Activated B cell treated with CpG ODN at 0.5 μM for 24 hours (primary cell): Measurements from ENCODE around the gene RAP1GAP2. TPM values are rescaled to one million over a fixed set of nuclear protein-coding genes. Genes with fewer than 3 reads are reported as not detected.

ENCODE experiments used
- ATAC-seq: fragments of 200-7000 bp; cut with Tn5 transposase; one replicate; pipeline ENCODE4 v1.10.0; 2021; ENCODE audit warnings: low read depth, mild to moderate bottlenecking, moderate library complexity
- CTCF ChIA-PET: fragments of 350-600 bp; sonication (Branson Sonifier 250); formaldehyde crosslinking; loops from one replicate; lab custom pipeline; 2021; ENCODE audit warnings: antibody characterized with exemption; lab: Charles Lee
- POLR2A ChIA-PET: fragments of 350-600 bp; sonication (Branson Sonifier 250); formaldehyde crosslinking; loops from one replicate; lab custom pipeline; 2021; ENCODE audit warnings: antibody characterized with exemption; lab: Charles Lee
- DNase-seq: peaks from one replicate; pipeline ENCODE4 v3.0.0; 2022
- H3K27ac Mint-ChIP-seq: one replicate; pipeline ENCODE4 v1.8.0; 2020; ENCODE audit warnings: mixed read lengths
- H3K27me3 Mint-ChIP-seq: one replicate; pipeline ENCODE4 v1.8.0; 2021; ENCODE audit warnings: mixed read lengths
- H3K36me3 Mint-ChIP-seq: one replicate; pipeline ENCODE4 v1.8.0; 2021; ENCODE audit warnings: low read depth, mixed read lengths
- H3K4me1 Mint-ChIP-seq: one replicate; pipeline ENCODE4 v1.8.0; 2021; ENCODE audit warnings: mixed read lengths
- H3K4me3 Mint-ChIP-seq: one replicate; pipeline ENCODE4 v1.8.0; 2020; ENCODE audit warnings: mild to moderate bottlenecking, mixed read lengths
- H3K9me3 Mint-ChIP-seq: one replicate; pipeline ENCODE4 v1.8.0; 2020; ENCODE audit warnings: mixed read lengths
- CTCF ChIP-seq: fragments of 200-600 bp; IDR thresholded peaks from one replicate; pipeline ENCODE4 v1.8.0; 2022; ENCODE audit warnings: antibody characterized with exemption, mild to moderate bottlenecking
- intact Hi-C: fragments of 100-400 bp; cut with micrococcal nuclease; formaldehyde crosslinking; loops from one replicate; pipeline ENCODE4 v1.15.1; 2024
- total RNA-seq: library from RNA; stranded (reverse); gene quantifications from 2 replicates; pipeline ENCODE4 v1.2.3, GENCODE V29; 2022

The RAP1GAP2 gene
- total RNA-seq, 1 donor from 2014 or later = 2.6 TPM

GRCh38 chr17:3006801-3007200, 210.6 kb downstream of the RAP1GAP2 start:
- Mint-ChIP-seq H3K36me3 (peaks cover 35% of the 10 kb centered on the region), H3K4me1 (peaks cover 38% of the 10 kb centered on the region), H3K4me3 (no peak overlapping the region), H3K27ac (no peak overlapping the region), H3K9me3 (no peaks in the 10 kb centered on the region), H3K27me3 (no peaks in the 10 kb centered on the region)
- no peak for TF ChIP-seq CTCF
- intact Hi-C loops = no loop called here
- DNase-seq (no peak), ATAC-seq (no peak)
- ChIA-PET POLR2A (interaction anchor here (0.7 kb wide), 1 partner anchor 181 kb away, joined by 3 read pairs; no protein-coding TSS in a partner anchor), CTCF (interaction anchor here (0.9 kb wide), 1 partner anchor 179 kb away, joined by 3 read pairs; no protein-coding TSS in a partner anchor)

GRCh38 chr17:3007651-3008121, 211.4 kb downstream of the RAP1GAP2 start:
- H3K4me3 Mint-ChIP-seq = no peak overlapping the region
- TF ChIP-seq CTCF = no peak
- POLR2A ChIA-PET = interaction anchor here (0.6 kb wide), 1 partner anchor 169 kb away, joined by 3 read pairs; no protein-coding TSS in a partner anchor
- no peaks in the 10 kb centered on the region for H3K27me3 Mint-ChIP-seq
- CTCF ChIA-PET = interaction anchor here (0.9 to 1.3 kb wide), 2 partner anchors 193 to 221 kb away, joined by 3 read pairs; no protein-coding TSS in a partner anchor
- peaks cover 29% of the 10 kb centered on the region for H3K4me1 Mint-ChIP-seq
- DNase-seq = no peak
- intact Hi-C loops = no loop called here
- H3K27ac Mint-ChIP-seq = no peak overlapping the region
- ATAC-seq = no peak
- H3K36me3 Mint-ChIP-seq = peaks cover 38% of the 10 kb centered on the region
- no peaks in the 10 kb centered on the region for H3K9me3 Mint-ChIP-seq

DNA sequence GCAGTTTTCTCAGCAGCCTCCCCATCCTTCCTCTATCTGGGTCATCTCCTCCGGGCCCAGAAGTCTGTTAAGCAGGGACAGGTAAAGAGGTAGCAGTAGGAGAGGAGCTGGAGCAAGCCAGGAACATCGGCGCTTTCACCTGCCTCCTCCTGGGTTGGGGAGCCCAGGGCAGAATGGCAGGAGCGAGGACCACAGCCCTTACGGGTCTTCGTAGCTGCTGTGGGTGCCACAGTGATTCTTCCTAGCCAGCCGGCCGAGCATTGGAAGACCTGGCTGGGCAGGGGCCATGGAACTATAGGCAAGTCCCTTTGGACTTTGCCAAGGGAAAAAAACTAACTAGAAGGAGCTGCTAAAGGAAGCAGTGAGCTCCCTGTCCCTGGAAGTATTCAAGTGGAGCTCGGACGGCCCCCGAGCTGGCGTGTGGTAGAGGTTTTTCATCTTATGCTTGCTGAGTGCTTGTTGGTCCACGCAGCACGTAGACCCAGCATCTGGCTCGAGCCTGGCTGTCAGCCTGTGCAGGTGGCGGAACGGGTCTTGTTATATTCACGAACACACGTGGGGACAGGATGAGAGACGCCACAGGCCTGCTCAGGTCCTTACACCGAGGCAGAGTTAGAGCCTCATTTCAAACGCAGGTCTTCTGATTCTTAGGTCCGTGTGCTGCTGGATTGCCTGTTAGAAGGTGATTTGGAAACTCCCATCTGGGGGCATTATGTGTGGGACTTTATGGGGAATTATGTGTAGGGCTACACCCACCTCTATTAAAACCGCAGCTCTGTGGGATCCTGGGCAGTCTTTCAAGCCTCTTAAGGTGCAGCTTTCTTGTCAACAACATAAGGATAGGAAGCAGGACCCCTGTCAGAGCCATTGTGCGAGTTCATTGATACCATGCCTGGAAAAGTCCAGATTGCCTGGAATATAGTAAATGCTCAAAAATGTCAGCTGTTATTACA, 212.4 kb downstream of the RAP1GAP2 start:
- TF ChIP-seq CTCF = no peak
- Mint-ChIP-seq H3K27me3 (no peaks in the 10 kb centered on the region), H3K9me3 (no peaks in the 10 kb centered on the region), H3K36me3 (peaks cover 41% of the 10 kb centered on the region), H3K27ac (no peak overlapping the region), H3K4me3 (no peak overlapping the region), H3K4me1 (peaks cover 20% of the 10 kb centered on the region)
- ATAC-seq (no peak), DNase-seq (peak; percentile 4)
- ChIA-PET POLR2A (interaction anchor here (0.6 kb wide), 1 partner anchor 170 kb away, joined by 3 read pairs; no protein-coding TSS in a partner anchor), CTCF (interaction anchor here (1.0 to 1.4 kb wide), 4 partner anchors 160 to 222 kb away, joined by 3 to 4 read pairs (median 3); no protein-coding TSS in a partner anchor)
- intact Hi-C loops = no loop called here

- ChIA-PET POLR2A (no interaction called here), CTCF (interaction anchor here (1.0 to 1.4 kb wide), 3 partner anchors 161 to 195 kb away, joined by 3 to 4 read pairs (median 3); no protein-coding TSS in a partner anchor)
- Mint-ChIP-seq H3K27ac (no peak overlapping the region), H3K4me3 (no peak overlapping the region), H3K27me3 (no peaks in the 10 kb centered on the region), H3K9me3 (no peaks in the 10 kb centered on the region), H3K36me3 (peaks cover 46% of the 10 kb centered on the region), H3K4me1 (peaks cover 11% of the 10 kb centered on the region)
- no peak for TF ChIP-seq CTCF
- DNase-seq = no peak
- intact Hi-C loops = no loop called here
- no peak for ATAC-seq
Observed at GRCh38 chr17:3009411-3009920, 213.2 kb downstream of the RAP1GAP2 start.
